H9 (cell line): Measurements from ENCODE around the gene AMER2. TPM values are rescaled to one million over a fixed set of nuclear protein-coding genes. Genes with fewer than 3 reads are reported as not detected.

Experiments used
- DNase-seq: peaks from one replicate; pipeline ENCODE4 v3.0.0-alpha.2; 2017
- H2AFZ ChIP-seq: one replicate; pipeline ENCODE4 v1.6.1; 2013; ENCODE audit warnings: mild to moderate bottlenecking, low read length, control low read depth, moderate library complexity
- H2AK5ac ChIP-seq: 2 replicates; pipeline ENCODE4 v1.6.1; 2013; ENCODE audit warnings: low read length, control low read depth, mixed read lengths; ENCODE audit not compliant: insufficient read length
- H2BK120ac ChIP-seq: one replicate; pipeline ENCODE4 v1.6.1; 2013; ENCODE audit warnings: low read depth, mild to moderate bottlenecking, low read length, control low read depth, inconsistent platforms; ENCODE audit not compliant: poor library complexity, severe bottlenecking
- H2BK12ac ChIP-seq: 2 replicates; pipeline ENCODE4 v1.6.1; 2013; ENCODE audit warnings: low read length, control low read depth, mixed read lengths, low read depth; ENCODE audit not compliant: insufficient read length
- H2BK15ac ChIP-seq: 2 replicates; pipeline ENCODE4 v1.6.1; 2013; ENCODE audit warnings: low read depth, low read length, control low read depth
- H2BK20ac ChIP-seq: one replicate; pipeline ENCODE4 v1.6.1; 2013; ENCODE audit warnings: low read depth, mild to moderate bottlenecking, low read length, control low read depth, inconsistent platforms; ENCODE audit not compliant: poor library complexity, severe bottlenecking
- H2BK5ac ChIP-seq: 2 replicates; pipeline ENCODE4 v1.6.1; 2013; ENCODE audit warnings: low read length, control low read depth, mixed read lengths; ENCODE audit not compliant: insufficient read length
- H3K14ac ChIP-seq: 2 replicates; pipeline ENCODE4 v1.6.1; 2013; ENCODE audit warnings: low read length, control low read depth; ENCODE audit not compliant: insufficient read depth
- H3K18ac ChIP-seq: 2 replicates; pipeline ENCODE4 v1.6.1; 2013; ENCODE audit warnings: low read depth, mild to moderate bottlenecking, mixed read lengths, low read length, control low read depth; ENCODE audit not compliant: insufficient read length
- H3K23ac ChIP-seq: 2 replicates; pipeline ENCODE4 v1.6.1; 2013; ENCODE audit warnings: low read length, control low read depth, mixed read lengths, low read depth; ENCODE audit not compliant: insufficient read length
- H3K23me2 ChIP-seq: 2 replicates; pipeline ENCODE4 v1.6.1; 2013; ENCODE audit warnings: low read depth, mild to moderate bottlenecking, mixed read lengths, low read length, control low read depth; ENCODE audit not compliant: insufficient read length, poor library complexity, severe bottlenecking
- H3K27ac ChIP-seq: 2 replicates; pipeline ENCODE4 v1.5.1; 2013; ENCODE audit warnings: low read length, control low read depth, mixed read lengths, low read depth; ENCODE audit not compliant: insufficient read length
- H3K27me3 ChIP-seq: 2 replicates; pipeline ENCODE4 v1.6.1; 2013; ENCODE audit warnings: low read length, control low read depth, inconsistent platforms; ENCODE audit not compliant: insufficient read depth
- H3K4ac ChIP-seq: 2 replicates; pipeline ENCODE4 v1.6.1; 2013; ENCODE audit warnings: low read depth, mild to moderate bottlenecking, control low read depth, inconsistent platforms, low read length, moderate library complexity
- H3K4me1 ChIP-seq: 2 replicates; pipeline ENCODE4 v1.6.1; 2013; ENCODE audit warnings: low read length, control low read depth, inconsistent platforms; ENCODE audit not compliant: insufficient read depth
- H3K4me2 ChIP-seq: 2 replicates; pipeline ENCODE4 v1.6.1; 2013; ENCODE audit warnings: low read length, control low read depth, mixed read lengths; ENCODE audit not compliant: insufficient read length, insufficient read depth
- H3K56ac ChIP-seq: 2 replicates; pipeline ENCODE4 v1.6.1; 2013; ENCODE audit warnings: low read depth, mild to moderate bottlenecking, mixed read lengths, low read length, control low read depth; ENCODE audit not compliant: insufficient read length
- H3K79me1 ChIP-seq: 2 replicates; pipeline ENCODE4 v1.6.1; 2013; ENCODE audit warnings: low read depth, mild to moderate bottlenecking, moderate library complexity, low read length, control low read depth, inconsistent platforms; ENCODE audit not compliant: insufficient read depth, poor library complexity, severe bottlenecking
- H3K79me2 ChIP-seq: 2 replicates; pipeline ENCODE4 v1.6.1; 2013; ENCODE audit warnings: low read length, control low read depth, inconsistent platforms; ENCODE audit not compliant: insufficient read depth
- H3K9ac ChIP-seq: 2 replicates; pipeline ENCODE4 v1.6.1; 2013; ENCODE audit warnings: low read length, control low read depth, mixed read lengths; ENCODE audit not compliant: insufficient read length; ENCODE audit errors: extremely low read depth
- H3K9me3 ChIP-seq: one replicate; pipeline ENCODE4 v1.6.1; 2013; ENCODE audit warnings: low read depth, low read length, inconsistent platforms; ENCODE audit not compliant: control insufficient read depth
- H3T11ph ChIP-seq: one replicate; pipeline ENCODE4 v1.6.1; 2013; ENCODE audit warnings: mild to moderate bottlenecking, low read length, control low read depth, inconsistent platforms
- H4K20me1 ChIP-seq: one replicate; pipeline ENCODE4 v1.6.1; 2013; ENCODE audit not compliant: control insufficient read depth, insufficient read length, insufficient read depth
- H4K5ac ChIP-seq: 2 replicates; pipeline ENCODE4 v1.6.1; 2013; ENCODE audit warnings: low read depth, mild to moderate bottlenecking, mixed read lengths, low read length, control low read depth; ENCODE audit not compliant: insufficient read length
- H4K8ac ChIP-seq: replicated peaks from 2 replicates; pipeline ENCODE4 v1.6.1; 2013; ENCODE audit warnings: low read length, control low read depth, mixed read lengths, low read depth; ENCODE audit not compliant: insufficient read length
- H4K91ac ChIP-seq: 2 replicates; pipeline ENCODE4 v1.6.1; 2013; ENCODE audit warnings: low read depth, mild to moderate bottlenecking, moderate library complexity, mixed read lengths, low read length, control low read depth; ENCODE audit not compliant: insufficient read length
- H3K27ac Mint-ChIP-seq, 3 experiments: 2 replicates in 2 of 3; 3 replicates in 1 of 3; pipeline ENCODE4 v1.8.0; 2020 to 2021; ENCODE audit warnings: mixed read lengths in 3 of 3, mild to moderate bottlenecking in 1 of 3, moderate library complexity in 1 of 3
- H3K27me3 Mint-ChIP-seq: 2 replicates; pipeline ENCODE4 v1.8.0; 2021; ENCODE audit warnings: low read depth, mild to moderate bottlenecking, moderate library complexity, mixed read lengths
- H3K36me3 Mint-ChIP-seq, 3 experiments: 2 replicates in 2 of 3; 3 replicates in 1 of 3; pipeline ENCODE4 v1.8.0; 2020 to 2021; ENCODE audit warnings: low read depth in 3 of 3, mixed read lengths in 3 of 3; ENCODE audit not compliant: insufficient read depth in 1 of 3
- H3K4me1 Mint-ChIP-seq, 2 experiments: 2 replicates each; pipeline ENCODE4 v1.8.0; 2020; ENCODE audit warnings: mixed read lengths in 2 of 2
- H3K4me3 Mint-ChIP-seq, 2 experiments: 2 replicates in 1 of 2; 3 replicates in 1 of 2; pipeline ENCODE4 v1.8.0; 2020 to 2021; ENCODE audit warnings: mild to moderate bottlenecking in 2 of 2, mixed read lengths in 2 of 2, moderate library complexity in 1 of 2
- H3K9me3 Mint-ChIP-seq, 2 experiments: 2 replicates in 1 of 2; 3 replicates in 1 of 2; pipeline ENCODE4 v1.8.0; 2020; ENCODE audit warnings: mild to moderate bottlenecking in 2 of 2, mixed read lengths in 2 of 2, moderate library complexity in 1 of 2
- WGBS: extraction: QIAGEN DNeasy Blood & Tissue Kit; methylation state at CpG from one replicate; pipeline ENCODE4 v1.1.7; 2013; ENCODE audit warnings: missing lambda C conversion rate, low lambda C conversion rate, mixed read lengths; ENCODE audit not compliant: insufficient read length; ENCODE audit errors: extremely low coverage; 5-methylcytosine and 5-hydroxymethylcytosine counted together
- total RNA-seq: library from RNA; stranded (reverse); gene quantifications from 2 replicates; pipeline ENCODE4 v1.2.1, GENCODE V29; 2021
- TF ChIP-seq, protein P1 (sequence below): fragments of 200-600 bp; sonication (generic); conservative IDR thresholded peaks from 3 replicates; pipeline ENCODE4 v1.8.0; 2021; ENCODE audit warnings: antibody characterized with exemption, mild to moderate bottlenecking

The AMER2 gene
- total RNA-seq, 1 experiment from 2014 or later: 0.02 TPM

DNA sequence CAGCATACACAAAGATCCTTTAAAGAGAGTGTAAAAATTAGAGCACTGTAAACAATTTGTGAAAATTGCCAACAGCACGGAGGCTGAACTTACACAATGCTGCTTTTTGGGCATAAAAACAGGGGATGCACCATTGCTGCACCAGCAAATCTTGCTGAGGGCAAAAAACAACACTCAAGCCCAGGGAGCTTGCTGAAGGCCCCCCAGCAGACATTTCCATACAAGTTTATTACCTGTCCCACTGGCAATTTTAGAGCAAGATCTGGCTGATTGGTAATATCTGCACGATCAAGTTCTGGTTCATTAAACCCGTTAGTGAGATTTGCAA is 34.3 kb downstream of the AMER2 start:
- Histone ChIP-seq H3K27ac (no peak overlapping the region), H3K18ac (no peak overlapping the region), H2BK120ac (no peak overlapping the region), H2BK5ac (no peak overlapping the region), H2AK5ac (no peak overlapping the region), H3K23ac (no peak overlapping the region), H2BK15ac (no peak overlapping the region), H3K27me3 (no peaks in the 10 kb centered on the region), H2AFZ (no peak overlapping the region), H3K4me1 (peaks cover 14% of the 10 kb centered on the region), H3K79me1 (no peaks in the 10 kb centered on the region), H4K8ac (no peak overlapping the region), H2BK12ac (no peak overlapping the region), H3T11ph (no peak overlapping the region), H3K23me2 (no peaks in the 10 kb centered on the region), H4K91ac (no peak overlapping the region), H2BK20ac (no peak overlapping the region), H3K14ac (no peak overlapping the region), H4K20me1 (no peaks in the 10 kb centered on the region), H3K56ac (no peak overlapping the region), H3K4me2 (peak overlapping the region; percentile 78), H3K9me3 (no peaks in the 10 kb centered on the region), H4K5ac (no peak overlapping the region), H3K4ac (no peak overlapping the region), H3K9ac (no peak overlapping the region), H3K79me2 (no peaks in the 10 kb centered on the region)
- TF ChIP-seq, protein P1, sequence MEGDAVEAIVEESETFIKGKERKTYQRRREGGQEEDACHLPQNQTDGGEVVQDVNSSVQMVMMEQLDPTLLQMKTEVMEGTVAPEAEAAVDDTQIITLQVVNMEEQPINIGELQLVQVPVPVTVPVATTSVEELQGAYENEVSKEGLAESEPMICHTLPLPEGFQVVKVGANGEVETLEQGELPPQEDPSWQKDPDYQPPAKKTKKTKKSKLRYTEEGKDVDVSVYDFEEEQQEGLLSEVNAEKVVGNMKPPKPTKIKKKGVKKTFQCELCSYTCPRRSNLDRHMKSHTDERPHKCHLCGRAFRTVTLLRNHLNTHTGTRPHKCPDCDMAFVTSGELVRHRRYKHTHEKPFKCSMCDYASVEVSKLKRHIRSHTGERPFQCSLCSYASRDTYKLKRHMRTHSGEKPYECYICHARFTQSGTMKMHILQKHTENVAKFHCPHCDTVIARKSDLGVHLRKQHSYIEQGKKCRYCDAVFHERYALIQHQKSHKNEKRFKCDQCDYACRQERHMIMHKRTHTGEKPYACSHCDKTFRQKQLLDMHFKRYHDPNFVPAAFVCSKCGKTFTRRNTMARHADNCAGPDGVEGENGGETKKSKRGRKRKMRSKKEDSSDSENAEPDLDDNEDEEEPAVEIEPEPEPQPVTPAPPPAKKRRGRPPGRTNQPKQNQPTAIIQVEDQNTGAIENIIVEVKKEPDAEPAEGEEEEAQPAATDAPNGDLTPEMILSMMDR: no peak
- Mint-ChIP-seq H3K27ac (peak overlapping the region in 2 of 3 experiments; percentile 78 to 95; a peak in 2 of 7 replicates), H3K36me3 (peaks cover 2 to 23% (median 23%) of the 10 kb centered on the region in 3 experiments; a peak in 6 of 7 replicates), H3K27me3 (peaks cover 27% of the 10 kb centered on the region), H3K4me1 (peaks cover 34 to 37% of the 10 kb centered on the region in 2 experiments), H3K4me3 (peak overlapping the region in 1 of 2 experiments; percentile 69; a peak in 2 of 5 replicates), H3K9me3 (peaks cover 16 to 27% of the 10 kb centered on the region in 2 experiments)
- DNase-seq: no peak
- WGBS: no CpG with 5 or more reads among the region's 3 CpGs
